ENCODE results near the gene PDCD4. TPM values are rescaled to one million over a fixed set of nuclear protein-coding genes. Genes with fewer than 3 reads are reported as not detected.

Gene PDCD4
- total and polyA plus RNA-seq, 10 of the 15 experiments (the other 5 are each of a cell fraction or from before 2014, with no cell fraction given), result 101 to 372 (median 171) TPM

DNA sequence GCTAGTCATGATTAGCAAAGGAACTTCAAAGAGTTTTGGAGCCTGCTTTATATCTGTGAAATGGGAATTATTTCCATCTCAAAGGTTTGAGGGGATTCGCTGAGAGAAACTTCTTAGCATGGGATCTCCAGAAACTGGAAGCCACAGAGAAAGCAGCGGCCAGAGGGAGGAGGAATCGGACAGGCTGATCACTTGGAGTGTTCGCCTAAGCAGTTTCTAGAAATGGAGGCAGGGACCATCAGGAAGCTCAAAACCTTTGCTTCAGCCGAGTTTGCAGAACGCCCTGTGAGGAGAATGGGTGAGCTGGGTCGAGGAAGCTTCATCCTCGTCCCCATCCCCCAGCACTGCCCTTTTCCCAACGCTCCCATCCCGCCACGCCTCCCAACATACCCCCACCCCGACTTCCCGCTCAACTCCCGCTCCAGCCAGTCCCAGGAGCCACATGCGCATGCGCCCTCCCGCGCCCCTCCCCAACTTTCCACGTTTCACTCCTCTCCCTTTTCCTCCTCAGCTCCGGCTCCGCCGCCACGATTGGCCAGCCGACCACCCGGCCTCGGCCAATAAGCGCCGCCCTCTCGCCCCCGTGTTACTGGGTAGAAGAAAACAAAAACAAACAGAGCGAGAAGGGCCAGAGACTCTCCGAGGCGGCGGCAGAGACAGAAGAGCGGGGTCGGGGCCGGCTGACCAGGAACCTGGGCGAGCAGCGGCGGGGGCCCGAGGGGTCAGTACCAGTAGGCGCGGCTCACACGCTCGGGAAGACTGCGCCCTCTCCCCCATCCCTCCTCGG, at the start of gene PDCD4 (continued):
- TF ChIP-seq KLF5 (IDR thresholded peaks at IDR 0.05; ENCODE audit: partially characterized antibody) (no peak), POLR2A (IDR thresholded peaks at IDR 0.05; ENCODE audit: low read depth, low read length) (peak; percentile 96), TCF7 (IDR thresholded peaks at IDR 0.05; ENCODE audit: borderline replicate concordance) (no peak), NR2C1 (IDR thresholded peaks at IDR 0.05) (no peak), NBN (IDR thresholded peaks at IDR 0.05) (peak; percentile 57; the same call in 1 of the 2 replicates), ZNF207 (IDR thresholded peaks at IDR 0.05; ENCODE audit: borderline replicate concordance) (0 out of 2 replicates have a peak, but pooled peaks have one; percentile 53), EGR1 (IDR thresholded peaks at IDR 0.05; ENCODE audit: borderline replicate concordance in 1 of 2, low read depth in 2 of 2, low read length in 2 of 2) (peak in 1 of 2 experiments; percentile 67; a peak in 1 of 3 replicates), EED (IDR thresholded peaks at IDR 0.05; ENCODE audit: low read depth) (peak; percentile 84), CEBPB (IDR thresholded peaks at IDR 0.05; ENCODE audit: borderline replicate concordance in 1 of 2, low read depth in 2 of 2, low read length in 2 of 2) (peak in 1 of 2 experiments; percentile 27; a peak in 1 of 4 replicates), NRF1 (conservative IDR thresholded peaks at IDR 0.05; ENCODE audit: low read depth, low read length) (peak; percentile 59), CBFB (IDR thresholded peaks at IDR 0.05; ENCODE audit: low read depth) (0 out of 2 replicates have a peak, but pooled peaks have one; percentile 43), PML (IDR thresholded peaks at IDR 0.05; ENCODE audit: low read length) (peak; percentile 75; the same call in 1 of the 2 replicates), LARP7 (IDR thresholded peaks at IDR 0.05) (no peak), SREBF2 (IDR thresholded peaks at IDR 0.05; ENCODE audit: low read length) (no peak), CREB1 (IDR thresholded peaks at IDR 0.05; ENCODE audit: low read depth) (peak; percentile 61), POLR2AphosphoS5 (IDR thresholded peaks at IDR 0.05; ENCODE audit: low read length) (peak; percentile 87; the same call in 1 of the 2 replicates), HDGF (IDR thresholded peaks at IDR 0.05) (peak; percentile 97), TBL1XR1 (IDR thresholded peaks at IDR 0.05; ENCODE audit: low read depth, low read length) (0 out of 2 replicates have a peak, but pooled peaks have one; percentile 45), NFYB (IDR thresholded peaks at IDR 0.05; ENCODE audit: insufficient read depth, low read depth, low read length) (peak; percentile 78), YY1 (IDR thresholded peaks at IDR 0.05; ENCODE audit: low read depth, low read length) (peak; percentile 45; the same call in 1 of the 2 replicates)
- TF ChIP-seq, protein P1, sequence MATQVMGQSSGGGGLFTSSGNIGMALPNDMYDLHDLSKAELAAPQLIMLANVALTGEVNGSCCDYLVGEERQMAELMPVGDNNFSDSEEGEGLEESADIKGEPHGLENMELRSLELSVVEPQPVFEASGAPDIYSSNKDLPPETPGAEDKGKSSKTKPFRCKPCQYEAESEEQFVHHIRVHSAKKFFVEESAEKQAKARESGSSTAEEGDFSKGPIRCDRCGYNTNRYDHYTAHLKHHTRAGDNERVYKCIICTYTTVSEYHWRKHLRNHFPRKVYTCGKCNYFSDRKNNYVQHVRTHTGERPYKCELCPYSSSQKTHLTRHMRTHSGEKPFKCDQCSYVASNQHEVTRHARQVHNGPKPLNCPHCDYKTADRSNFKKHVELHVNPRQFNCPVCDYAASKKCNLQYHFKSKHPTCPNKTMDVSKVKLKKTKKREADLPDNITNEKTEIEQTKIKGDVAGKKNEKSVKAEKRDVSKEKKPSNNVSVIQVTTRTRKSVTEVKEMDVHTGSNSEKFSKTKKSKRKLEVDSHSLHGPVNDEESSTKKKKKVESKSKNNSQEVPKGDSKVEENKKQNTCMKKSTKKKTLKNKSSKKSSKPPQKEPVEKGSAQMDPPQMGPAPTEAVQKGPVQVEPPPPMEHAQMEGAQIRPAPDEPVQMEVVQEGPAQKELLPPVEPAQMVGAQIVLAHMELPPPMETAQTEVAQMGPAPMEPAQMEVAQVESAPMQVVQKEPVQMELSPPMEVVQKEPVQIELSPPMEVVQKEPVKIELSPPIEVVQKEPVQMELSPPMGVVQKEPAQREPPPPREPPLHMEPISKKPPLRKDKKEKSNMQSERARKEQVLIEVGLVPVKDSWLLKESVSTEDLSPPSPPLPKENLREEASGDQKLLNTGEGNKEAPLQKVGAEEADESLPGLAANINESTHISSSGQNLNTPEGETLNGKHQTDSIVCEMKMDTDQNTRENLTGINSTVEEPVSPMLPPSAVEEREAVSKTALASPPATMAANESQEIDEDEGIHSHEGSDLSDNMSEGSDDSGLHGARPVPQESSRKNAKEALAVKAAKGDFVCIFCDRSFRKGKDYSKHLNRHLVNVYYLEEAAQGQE (IDR thresholded peaks at IDR 0.05; ENCODE audit: low read depth, low read length), result 0 out of 2 replicates have a peak, but pooled peaks have one; percentile 34
- TF ChIP-seq, protein P2, sequence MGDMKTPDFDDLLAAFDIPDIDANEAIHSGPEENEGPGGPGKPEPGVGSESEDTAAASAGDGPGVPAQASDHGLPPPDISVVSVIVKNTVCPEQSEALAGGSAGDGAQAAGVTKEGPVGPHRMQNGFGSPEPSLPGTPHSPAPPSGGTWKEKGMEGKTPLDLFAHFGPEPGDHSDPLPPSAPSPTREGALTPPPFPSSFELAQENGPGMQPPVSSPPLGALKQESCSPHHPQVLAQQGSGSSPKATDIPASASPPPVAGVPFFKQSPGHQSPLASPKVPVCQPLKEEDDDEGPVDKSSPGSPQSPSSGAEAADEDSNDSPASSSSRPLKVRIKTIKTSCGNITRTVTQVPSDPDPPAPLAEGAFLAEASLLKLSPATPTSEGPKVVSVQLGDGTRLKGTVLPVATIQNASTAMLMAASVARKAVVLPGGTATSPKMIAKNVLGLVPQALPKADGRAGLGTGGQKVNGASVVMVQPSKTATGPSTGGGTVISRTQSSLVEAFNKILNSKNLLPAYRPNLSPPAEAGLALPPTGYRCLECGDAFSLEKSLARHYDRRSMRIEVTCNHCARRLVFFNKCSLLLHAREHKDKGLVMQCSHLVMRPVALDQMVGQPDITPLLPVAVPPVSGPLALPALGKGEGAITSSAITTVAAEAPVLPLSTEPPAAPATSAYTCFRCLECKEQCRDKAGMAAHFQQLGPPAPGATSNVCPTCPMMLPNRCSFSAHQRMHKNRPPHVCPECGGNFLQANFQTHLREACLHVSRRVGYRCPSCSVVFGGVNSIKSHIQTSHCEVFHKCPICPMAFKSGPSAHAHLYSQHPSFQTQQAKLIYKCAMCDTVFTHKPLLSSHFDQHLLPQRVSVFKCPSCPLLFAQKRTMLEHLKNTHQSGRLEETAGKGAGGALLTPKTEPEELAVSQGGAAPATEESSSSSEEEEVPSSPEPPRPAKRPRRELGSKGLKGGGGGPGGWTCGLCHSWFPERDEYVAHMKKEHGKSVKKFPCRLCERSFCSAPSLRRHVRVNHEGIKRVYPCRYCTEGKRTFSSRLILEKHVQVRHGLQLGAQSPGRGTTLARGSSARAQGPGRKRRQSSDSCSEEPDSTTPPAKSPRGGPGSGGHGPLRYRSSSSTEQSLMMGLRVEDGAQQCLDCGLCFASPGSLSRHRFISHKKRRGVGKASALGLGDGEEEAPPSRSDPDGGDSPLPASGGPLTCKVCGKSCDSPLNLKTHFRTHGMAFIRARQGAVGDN (IDR thresholded peaks at IDR 0.05), result no peak
- TF ChIP-seq, protein P3, sequence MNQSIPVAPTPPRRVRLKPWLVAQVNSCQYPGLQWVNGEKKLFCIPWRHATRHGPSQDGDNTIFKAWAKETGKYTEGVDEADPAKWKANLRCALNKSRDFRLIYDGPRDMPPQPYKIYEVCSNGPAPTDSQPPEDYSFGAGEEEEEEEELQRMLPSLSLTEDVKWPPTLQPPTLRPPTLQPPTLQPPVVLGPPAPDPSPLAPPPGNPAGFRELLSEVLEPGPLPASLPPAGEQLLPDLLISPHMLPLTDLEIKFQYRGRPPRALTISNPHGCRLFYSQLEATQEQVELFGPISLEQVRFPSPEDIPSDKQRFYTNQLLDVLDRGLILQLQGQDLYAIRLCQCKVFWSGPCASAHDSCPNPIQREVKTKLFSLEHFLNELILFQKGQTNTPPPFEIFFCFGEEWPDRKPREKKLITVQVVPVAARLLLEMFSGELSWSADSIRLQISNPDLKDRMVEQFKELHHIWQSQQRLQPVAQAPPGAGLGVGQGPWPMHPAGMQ (IDR thresholded peaks at IDR 0.05; ENCODE audit: borderline replicate concordance), result no peak

Data from GM12878 (cell line).